EL (cell line): ENCODE data around the gene ERC2.
A peak's percentile ranks its signal among the peaks of the same experiment; 100 is the strongest.

Source experiments
- DNase-seq: peaks from one replicate; pipeline ENCODE4 v3.0.0-alpha.2; 2016

Gene ERC2

DNA sequence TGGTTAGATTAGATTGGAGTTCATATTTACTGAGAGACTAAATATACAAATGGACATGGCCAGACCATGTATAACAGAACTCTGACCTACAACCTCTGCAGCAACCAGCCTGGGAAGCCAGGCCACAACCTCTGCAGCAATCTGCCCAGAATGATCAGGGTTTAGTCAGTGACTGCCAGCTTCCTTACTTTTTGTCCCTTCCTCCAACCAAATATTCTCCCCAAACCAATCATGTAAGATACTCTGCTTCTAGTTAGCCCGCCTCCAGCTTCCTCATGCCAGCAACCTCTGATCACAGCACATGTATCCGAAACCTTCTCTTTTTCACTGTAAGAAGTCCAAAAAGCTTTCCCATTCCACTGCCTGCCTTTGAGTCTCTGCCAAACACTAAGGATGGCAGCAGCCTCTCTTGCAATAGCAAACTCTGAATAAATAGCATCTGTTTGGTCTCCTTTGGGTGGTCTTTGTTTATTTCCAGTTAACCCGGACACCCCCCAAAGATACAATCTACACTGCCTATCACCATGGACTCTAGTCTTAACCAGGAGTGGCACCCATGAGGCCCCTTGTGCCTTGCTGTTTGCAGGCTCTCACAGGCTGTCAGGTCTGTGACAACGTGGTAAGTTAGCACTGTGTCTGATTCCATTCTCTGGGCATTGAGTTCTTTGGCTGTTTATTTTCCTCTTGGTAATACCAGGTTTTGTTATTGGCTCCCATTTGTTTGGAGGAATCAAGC, 102.2 kb downstream of the ERC2 start:
- DNase-seq: no peak

DNA sequence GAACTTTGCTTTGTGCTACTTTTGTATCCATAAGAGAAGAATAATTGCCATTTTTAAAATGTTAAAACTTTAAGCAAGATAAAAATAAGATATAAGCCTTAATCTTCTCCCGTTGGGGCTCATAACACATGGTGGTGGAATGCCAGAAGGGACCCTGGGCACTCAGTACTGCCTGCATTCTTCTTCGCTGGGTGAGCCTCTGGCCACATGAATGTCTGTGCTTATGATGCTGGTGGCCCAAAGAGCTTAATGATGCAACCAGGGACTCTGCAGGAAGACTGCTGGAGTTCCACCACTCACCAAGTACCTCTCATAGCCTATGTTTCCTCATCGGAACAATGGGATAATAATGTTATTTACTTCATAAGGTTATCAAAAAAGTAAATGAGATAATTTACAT, 103.6 kb downstream of the ERC2 start:
- no peak for DNase-seq

DNA sequence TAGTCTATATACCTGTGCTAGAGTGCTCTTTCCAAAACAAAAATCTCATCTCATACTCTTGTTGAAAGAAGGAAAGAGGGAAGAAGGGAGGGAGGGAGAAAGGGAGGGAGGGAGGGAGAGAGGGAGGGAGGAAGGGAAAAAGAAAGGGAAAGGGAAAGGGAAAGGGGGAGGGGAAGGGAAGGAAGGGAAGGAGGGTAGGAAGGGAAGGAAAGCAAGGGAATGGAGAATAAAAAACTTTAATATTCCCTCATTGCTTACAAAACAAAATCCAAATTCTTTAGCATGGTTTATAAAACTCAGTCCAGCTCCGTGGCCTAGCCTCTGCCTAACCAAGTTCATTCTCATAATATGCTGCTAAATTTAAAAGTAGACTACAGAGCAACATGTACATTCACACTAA, 104.5 kb downstream of the ERC2 start:
- no peak for DNase-seq

DNA sequence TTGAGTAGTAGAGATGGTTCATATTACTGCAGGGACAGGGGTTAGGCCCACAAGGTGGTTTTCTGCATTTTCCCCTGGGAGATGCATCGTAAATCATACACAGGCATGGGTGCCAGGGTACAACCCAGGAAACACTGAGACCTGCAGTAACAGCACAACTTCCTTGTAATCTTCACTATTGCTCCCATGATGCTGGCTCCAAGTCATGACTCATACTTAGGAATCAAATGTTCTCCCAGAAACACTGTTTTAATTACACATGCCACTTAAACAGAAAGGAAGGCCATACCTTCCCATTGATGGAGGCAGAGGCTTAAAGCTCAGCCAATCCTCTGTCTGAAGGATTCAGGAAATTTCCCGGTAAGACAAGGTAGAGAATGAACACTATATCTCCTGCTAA, 106.5 kb downstream of the ERC2 start:
- DNase-seq: no peak

DNA sequence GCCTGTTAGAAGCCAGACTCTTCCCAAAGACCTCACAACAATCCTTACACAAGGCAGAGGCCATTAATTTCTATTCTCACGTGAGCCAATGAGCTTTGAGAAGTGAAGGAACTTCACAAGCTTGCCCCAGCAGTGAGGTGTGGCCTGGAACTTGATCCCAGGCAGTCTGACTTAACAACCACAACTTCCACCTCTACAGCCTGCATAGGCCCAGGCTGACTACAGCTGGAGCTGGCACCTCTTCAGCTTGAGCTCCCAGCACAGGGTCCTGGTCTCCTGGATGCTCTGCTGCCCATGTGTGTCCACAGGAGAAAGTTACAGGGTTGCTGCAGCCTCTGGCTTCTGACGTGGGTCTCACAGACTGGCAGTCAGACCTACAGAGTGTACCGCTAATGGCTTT, 111.0 kb downstream of the ERC2 start:
- DNase-seq: no peak

DNA sequence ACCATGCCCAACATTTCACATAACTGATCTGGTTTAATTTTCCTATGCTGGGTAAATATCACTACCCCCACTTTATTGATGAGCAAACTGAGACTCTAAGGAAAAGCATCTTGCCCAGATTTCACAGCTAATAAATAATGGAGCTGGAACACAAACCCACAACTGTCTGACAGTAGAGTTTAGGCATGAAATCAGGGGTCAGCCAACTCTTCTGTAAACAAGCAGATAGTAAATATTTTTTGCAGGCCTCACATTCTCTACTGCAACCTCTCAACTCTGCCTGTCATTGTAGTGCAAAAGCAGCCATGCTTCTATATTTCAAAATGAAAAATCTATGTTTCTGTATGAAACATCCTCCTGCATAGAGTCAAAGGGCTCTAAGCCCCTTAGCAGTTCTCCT, 111.5 kb downstream of the ERC2 start:
- DNase-seq: no peak

DNA sequence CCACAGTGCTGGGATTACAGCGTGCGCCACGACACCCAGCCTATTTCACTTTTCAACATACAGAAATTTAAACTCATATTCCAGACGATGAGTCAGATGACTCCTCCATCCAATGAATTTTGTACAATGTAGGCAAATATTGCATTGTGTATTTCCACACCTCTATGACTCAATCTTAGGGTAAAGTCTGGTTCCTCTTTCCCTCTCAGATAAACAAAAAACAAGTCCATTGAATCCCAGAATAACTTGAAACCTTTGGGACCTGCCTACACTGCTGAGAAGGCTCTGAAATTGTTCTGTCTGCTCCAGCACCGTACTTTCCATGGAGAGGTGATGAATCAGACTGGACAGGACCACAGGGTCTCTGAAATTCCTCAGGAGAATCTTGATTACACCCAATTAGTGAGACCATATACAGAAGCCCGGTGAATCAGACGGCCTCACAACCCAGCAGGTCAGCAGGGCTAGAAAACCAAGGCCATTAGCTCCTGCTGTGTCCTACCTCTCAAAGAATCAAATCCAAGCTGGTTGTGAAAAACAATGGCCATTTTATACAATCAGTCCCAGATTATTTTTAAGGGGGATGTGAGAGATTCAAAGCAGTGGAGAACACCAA, 112.6 kb downstream of the ERC2 start:
- DNase-seq: no peak

DNA sequence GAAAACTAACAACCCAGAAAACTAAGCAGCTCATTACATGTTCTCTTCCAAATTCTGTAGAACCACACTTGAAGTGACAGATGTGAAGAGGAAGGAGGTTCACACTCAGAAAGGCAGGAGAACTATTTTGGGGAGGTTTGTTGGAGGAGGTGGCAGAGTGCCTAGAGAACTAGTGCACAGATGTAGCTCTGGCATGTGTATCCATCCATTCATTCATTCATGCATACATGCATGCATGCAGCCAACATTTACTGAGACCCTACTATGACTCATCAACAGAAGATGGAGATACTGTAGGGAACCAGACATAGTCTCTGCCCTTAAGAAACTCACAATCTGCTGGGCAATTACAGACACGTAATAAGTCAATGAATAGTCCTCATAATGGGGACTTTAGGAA, 116.7 kb downstream of the ERC2 start:
- no peak for DNase-seq

DNA sequence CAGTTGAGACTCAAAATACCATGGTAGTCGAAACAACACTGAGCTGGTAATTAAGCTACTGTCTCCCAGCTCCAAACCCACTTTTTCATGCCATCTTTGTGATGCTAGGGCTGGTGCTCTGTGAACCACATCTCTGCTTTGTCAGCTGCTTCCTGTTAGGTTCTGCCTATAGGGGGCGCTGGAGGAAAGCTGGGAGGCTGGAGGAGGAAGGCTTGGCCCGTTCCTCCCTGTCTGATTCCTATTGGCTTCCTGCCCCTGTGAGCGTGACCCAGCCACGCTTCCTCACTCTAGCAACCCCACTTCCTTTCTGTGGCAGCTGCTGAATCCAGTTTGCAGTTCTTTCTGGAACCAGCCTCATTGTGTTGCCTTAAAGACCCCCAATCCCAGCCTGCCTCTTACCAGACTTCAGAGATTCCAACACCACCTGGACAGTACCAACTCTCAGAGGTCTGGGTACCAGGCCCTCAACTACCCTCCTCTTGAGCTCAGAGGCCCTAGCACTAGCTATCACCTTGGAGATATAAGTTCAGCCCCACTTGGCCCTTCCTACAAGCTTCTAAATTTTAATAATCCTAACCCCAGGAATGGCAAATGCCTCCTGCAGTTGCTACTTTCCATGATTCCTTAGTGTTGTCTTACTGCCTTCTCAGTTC, 120.9 kb downstream of the ERC2 start:
- peak; percentile 11 for DNase-seq

DNA sequence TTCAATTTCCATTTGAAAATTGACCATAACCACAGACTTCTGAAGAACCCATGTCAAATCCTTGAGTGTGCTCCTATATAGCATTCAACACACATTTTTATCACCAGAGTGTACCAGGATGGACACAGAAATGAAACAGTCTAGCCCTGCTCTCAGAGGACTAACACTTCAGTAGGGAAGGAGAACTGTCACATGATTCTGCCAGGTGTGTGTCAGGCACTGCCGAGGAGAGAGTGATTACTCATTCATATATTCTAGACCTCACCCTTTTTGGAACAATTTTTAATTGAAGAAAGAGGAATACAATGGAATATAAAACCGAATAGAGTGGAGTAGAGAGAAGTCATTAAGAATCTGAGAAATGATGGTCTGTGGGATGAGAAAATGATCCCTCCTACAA, 125.8 kb downstream of the ERC2 start:
- DNase-seq: no peak

DNA sequence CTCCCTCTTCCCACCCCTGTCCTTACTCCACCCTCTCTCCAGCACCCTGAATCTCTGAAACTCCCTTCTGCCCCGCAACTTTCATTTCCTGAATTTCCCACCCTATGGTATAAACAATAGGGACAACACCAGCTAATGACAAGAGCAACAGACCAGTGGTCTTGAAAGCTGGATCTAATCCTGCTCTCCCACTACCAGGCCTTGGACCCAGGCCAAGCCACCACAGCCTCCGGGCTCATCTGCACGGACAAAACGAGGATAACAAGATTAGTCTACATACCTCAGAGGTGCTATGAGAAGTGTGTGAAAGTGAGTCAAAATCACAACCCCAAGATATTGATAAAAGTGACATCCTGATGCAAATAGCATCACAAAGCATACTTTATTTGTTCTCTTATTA, 128.6 kb downstream of the ERC2 start:
- no peak for DNase-seq

DNA sequence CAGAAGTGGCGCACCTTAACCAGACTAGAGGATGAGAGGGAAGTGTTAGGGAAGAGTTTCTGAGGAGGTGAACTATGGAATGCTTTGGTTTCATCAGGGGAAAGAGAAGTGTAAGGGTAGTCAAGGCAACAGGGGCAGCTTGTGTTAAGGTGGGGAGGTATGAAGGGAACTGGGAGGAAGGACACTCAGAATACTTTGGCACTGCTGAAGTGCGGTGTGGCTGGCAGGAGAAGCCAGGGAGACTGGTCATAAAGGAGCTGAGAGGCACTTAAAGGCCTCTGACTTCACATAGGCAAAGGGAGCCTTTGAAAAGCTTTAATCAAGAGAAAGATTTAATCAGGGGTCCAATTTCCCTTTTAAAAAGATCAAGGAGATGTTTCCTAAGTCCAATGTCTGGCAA, 129.0 kb downstream of the ERC2 start:
- DNase-seq: no peak

DNA sequence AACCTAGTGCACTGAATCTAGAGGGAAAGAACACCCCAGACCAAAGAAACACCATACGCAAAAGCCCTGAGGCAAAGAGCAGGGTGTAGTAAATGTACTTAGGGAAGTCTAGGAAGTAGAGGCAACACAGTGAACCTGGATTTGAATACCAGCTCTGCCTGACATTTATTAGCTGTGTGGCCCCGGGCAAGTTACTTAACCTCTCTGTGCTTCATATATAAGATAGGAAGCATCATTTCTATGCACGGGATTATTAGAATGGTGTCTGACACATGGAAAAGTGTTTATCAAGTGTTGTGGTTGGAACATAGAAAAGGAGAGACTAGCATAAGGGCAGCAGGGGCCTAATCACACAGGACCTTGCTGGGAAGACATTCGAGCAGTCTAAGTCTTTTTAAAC, 132.2 kb downstream of the ERC2 start:
- DNase-seq: no peak

DNA sequence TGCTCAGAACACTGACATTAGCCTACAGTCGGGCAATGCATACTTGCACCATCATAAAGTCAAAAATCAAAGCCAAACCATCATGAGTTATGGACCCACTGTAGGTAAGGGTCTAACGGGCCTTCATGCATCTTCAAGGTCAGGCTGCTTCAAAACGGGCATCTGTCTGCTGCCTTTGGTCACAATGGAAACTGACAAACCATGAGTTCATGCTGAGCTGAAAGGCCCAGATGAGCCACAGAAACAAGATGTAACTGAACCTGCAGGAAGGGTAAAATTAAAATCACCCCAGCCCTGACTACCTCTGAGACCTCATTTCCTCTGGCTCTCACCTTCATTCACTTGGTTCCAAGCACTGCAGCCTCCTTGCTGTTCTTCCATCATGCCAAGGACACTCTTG, 143.8 kb downstream of the ERC2 start:
- no peak for DNase-seq

DNA sequence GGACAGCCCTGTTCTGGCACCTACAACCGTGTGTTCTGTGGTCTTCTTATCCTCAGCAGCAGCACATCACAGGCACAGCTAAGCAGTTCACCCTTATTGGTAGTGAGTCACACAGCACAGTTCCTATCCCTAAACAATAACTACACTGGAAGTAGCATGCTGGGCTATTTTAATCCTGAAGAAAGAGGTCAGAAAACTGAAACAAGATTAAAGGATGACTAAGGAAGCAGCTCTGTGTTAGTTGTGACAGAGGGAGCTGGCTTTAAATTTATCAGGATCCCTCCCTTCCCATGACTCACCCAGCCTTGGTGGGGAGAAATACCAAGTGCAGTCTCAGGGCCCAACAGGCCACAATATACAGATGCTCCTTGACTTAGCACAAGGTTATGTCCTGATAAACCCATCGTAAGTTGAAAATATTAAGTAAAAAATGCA, 144.3 kb downstream of the ERC2 start:
- DNase-seq: peak; percentile 58

DNA sequence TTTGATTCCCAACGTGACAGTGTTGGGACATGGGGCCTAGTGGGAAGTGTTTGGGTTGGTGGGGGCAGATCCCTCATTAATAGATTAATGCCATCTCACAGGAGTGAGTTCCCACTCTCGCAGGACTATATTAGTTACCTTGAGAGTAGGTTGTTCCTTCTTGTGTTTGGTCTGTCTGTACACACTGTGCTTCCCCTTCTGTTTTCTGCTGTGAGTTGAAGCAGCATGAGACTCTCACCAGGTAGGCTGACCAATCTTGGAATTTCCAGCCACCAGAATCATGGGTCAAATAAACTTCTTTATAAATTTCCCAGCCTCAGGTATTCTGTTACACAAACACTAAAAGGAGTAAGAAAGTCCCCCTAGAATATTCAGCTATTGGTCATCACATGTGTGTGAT, 145.4 kb downstream of the ERC2 start:
- DNase-seq: no peak

DNA sequence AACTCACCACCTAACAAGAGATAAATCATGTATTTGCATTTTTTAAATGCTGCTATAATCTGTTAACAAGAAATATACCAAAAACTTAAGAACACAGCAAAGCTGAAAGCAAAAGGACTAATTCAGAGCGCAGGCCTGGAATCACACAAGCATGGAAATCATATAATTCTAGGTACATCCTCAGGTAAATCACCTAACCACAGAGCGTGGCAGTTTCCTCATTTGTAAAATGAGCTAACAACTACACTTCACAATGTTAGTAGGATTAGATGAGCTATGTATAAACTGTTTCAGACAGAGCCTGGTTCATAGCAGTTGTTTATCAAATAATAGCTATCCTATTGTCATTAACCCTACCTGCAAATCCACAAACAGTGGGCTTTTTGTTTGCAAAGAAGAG, 146.4 kb downstream of the ERC2 start:
- DNase-seq: no peak

DNA sequence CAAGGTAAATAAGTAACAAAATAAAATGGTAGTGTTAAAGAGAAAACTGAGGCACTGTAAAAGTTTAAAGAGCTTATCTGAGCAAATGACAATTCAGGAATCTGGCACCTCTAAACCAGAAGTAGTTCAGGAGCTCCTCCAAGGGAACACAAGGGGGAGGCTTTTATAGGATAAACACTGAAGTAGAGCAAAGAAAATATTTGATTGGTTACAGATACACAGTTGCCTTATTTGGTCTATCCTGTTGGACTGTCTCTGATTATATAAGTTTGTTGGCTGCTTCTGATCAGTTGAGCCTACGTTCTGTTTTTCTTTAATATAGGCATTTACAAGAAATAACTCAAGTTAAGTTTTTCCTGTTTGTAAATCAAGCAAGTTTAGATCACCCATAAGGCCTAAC, 146.9 kb downstream of the ERC2 start:
- DNase-seq: no peak

DNA sequence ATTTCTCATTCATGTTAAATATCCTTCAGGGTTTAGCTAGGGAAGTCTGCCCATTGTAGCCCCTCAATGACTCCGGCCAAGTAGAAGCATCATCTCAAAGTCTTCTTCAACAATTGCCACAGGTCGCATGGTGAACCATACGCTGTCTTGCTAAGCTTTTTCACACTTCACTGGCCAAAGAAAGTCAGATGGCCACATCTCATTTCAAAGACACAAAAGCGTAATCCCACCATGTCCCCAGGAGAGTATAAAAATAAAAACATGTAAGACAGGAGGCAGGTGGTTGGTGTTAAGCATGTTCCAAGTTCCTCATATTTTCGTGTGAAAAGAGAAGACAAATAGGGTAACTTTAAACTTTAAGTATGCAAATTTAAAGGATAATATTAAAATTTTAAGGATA, 147.4 kb downstream of the ERC2 start:
- no peak for DNase-seq

DNA sequence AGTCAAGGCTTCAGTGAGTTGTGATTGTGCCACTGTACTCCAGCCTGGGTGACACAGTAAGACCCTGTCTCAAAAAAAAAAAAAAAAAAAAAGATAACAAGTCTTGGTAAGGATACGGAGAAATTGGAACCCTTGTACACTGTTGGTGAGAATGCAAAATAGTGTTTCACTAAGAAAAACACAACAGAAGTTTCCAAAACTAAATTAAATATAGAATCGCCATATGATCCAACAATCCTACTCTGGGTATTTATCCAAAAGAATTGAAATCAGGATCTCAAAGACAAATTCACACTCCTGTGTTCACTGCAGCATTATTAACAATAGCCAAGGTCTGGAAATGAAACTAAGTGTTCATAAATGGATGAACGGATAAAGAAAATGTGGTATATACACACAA, 149.4 kb downstream of the ERC2 start:
- no peak for DNase-seq

DNA sequence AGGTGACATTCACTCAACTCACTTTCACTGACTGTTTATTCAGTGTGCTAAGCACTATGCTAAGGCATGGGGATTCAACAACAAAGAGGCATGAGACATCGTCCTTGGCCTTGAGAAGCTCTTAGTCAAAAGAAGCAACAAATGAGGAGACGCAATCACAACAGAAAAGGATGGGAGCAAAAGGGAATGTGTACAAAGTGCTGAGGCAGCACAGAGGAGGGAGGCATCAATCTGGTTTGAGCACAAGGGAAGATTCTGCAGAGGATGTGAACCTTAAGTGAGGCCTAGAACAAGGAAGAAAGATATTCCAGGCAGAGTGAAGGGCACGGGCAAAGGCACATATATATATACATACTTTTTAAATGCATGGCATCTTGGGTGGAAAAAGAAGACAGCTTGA, 151.3 kb downstream of the ERC2 start:
- DNase-seq: no peak

DNA sequence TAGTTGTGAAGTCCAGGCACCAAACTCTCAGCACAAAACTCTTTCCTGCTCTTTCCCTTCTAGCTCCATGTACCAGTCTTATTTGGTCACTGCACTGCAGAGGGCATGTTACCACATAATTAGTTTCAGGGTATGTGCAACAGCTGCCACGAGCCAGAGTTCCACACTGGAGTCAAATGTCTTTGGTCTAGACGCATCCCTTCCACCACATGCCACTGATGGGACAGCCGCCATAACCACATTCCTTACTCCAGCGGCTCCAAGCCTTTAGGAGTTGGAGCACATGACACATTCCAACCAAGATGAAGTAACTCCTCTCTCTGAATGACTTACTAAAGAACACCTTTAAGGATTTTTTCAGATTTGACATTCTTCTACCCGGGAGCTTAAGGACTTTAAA, 153.4 kb downstream of the ERC2 start:
- DNase-seq: peak; percentile 40

DNA sequence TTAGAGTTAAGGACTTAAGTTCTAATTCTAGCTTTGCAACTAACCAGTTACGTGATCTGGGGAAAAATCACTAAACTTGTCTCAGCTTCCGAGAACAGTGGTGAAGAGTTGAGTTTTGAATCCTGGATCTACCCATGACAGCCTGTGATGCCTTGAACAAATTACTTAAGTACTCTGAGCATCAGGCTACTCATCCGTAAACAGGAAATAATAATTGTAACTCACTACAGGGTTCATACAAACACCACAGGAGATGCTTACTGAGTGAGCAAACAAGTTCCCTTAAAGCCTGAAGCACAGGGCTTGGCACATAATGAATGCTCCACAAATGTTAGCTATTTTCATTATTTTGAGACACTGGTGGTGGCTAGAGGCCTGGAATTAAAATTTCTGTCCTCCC, 158.8 kb downstream of the ERC2 start:
- DNase-seq: no peak

DNA sequence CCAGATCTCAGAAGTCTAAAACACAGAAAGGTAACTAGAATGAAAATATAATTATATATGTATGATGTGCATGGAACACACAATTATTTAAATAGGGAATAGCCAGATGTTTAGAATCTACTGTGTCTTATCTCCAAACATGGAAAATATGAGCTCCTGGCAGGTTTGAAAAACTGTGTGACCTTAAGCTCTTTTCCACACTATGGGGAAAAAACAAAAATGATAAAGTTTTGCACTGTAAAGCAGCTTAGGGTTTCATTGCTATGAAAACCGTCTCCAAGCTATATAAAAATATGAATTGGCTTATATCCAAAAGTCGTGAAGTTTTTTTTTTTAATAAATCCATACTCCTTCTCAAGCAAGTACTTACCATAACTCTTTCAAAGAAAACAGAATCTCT, 159.8 kb downstream of the ERC2 start:
- no peak for DNase-seq

DNA sequence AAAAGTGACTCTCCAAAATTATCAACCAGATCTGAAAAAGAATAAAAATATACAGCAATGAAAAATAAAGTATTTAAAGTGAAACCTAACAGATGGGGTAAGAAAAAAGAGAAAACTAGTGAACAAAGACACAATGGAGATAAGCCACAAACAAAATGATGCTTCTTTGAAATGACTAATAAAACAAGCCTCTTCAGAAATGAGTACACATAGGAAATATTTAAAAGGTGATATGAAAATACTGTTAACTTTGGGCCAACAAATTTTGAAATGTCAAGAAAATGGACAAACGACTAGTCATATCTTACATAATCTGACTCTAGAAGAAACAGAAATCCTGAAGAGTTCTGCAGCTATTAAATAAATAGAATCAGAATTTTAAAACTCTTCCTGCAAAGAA, 164.2 kb downstream of the ERC2 start:
- no peak for DNase-seq
